Nucleus accumbens (tissue), 56 donors: ENCODE measurements around the gene DDX51.
A peak's percentile ranks its signal among the peaks of the same experiment; 100 is the strongest.
"Not testable (repeated sequence)": the region's sequence is repeated elsewhere in the genome, so short reads cannot be mapped to it uniquely, and the experiment has no call there.

Experiments
- DNase-seq, 56 donors: peaks; one replicate each; lab custom pipeline; 2025; lab: John Stamatoyannopoulos, UW

DDX51 gene

DNA sequence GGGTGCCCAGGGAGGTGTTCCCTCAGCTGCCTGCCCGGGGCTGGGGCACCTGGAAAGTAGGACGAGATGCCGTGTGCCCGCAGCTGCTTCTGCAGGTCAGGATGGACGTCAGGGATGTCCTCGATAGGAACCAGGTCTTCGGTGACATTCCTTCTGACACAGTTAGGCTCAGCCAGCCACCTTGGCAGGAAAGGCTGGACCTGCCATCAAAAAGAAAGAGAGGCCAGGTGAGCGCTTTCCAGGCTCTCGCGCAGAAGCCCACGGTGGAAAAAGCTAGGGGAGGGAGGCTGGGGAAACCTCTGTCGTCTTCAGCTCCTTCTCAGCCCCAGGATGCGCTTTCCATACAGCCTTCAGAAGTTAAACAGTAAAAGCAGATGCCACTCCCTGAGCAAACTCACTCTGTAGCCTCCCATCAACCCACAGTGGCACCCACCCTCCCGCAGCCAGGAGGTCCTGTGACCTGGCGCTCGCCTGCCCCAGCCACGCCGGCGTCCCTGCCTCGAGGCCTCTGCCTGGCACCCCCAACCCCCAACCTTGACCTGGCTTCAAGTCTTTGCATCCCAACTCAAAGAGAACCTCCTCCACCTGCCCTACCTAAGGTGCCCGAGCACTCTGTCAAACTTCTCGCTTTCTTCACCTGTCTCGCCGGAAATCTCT is 1.3 kb downstream of the DDX51 start:
- no peak for DNase-seq

- DNase-seq, result no peak
These were observed 2.0 kb downstream of the DDX51 start for GRCh38 chr12:132141976-132142678.

DNA sequence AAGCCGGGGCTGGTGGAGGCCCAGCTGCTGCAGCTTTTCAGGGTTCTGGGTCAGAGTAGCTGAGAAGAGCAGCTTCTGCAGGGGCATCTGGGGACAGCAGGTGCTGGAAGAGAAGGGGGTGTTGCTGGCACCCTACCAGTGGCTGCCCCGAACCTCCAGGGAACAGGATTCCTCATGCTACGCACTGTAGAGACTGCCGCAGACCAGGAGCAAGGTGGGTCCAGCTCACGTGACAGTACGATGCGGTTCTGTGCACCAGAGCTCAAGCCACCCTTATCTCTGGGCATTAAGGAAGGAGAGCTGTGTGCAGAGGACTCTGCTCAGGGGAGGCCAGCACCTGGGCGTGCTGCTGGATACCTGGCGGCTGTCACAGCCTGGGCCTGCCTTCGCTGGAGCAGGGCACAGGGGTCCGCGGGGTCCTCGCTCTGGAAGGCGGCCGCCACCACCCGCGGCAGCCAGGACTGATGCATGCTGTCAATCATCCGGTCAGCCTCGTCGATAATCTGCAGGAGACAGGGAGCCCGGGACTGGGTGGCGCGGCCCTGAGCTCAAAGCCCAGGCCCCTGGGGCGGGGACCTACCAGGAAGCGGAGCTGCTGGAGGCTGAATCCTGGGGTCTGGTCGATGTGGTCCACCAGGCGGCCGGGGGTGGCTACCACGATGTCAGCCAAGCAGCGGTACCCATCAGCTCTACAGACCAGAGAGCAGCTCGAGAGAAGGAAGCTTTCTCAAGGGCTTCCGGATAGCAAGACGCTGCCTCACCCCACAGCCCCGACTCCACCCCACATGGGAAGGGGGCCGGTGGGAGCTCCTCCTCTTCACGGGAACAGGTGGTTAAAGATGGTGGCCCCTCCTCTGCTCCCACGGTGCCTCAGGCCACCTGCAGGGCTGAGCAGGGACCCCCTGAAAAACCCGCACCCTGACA is 2.9 kb downstream of the DDX51 start:
- DNase-seq, result no peak

GRCh38 chr12:132140501-132140900 is 3.6 kb downstream of the DDX51 start:
- no peak for DNase-seq

DNA sequence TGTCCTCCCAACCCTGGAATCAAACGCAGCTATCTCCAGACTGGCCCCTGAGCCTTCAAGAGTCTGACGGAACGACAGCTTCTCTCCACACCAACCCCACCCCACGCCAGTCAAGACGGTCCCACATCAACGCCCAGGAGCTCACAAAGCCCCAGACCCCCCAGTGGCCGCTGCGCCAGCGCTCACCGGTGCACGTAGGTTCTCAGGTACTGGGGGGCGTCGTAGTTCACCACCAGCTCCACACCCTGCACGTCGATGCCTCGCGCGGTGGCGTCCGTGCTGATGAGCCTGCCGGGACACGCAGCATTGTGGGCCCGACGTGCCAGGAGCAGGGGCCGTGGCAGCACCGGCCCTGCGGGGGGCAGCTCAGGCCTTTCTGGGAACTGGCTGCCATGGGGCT is 4.2 kb downstream of the DDX51 start:
- DNase-seq, result no peak

GRCh38 chr12:132138941-132139871 is 4.9 kb downstream of the DDX51 start:
- no peak for DNase-seq

DNA sequence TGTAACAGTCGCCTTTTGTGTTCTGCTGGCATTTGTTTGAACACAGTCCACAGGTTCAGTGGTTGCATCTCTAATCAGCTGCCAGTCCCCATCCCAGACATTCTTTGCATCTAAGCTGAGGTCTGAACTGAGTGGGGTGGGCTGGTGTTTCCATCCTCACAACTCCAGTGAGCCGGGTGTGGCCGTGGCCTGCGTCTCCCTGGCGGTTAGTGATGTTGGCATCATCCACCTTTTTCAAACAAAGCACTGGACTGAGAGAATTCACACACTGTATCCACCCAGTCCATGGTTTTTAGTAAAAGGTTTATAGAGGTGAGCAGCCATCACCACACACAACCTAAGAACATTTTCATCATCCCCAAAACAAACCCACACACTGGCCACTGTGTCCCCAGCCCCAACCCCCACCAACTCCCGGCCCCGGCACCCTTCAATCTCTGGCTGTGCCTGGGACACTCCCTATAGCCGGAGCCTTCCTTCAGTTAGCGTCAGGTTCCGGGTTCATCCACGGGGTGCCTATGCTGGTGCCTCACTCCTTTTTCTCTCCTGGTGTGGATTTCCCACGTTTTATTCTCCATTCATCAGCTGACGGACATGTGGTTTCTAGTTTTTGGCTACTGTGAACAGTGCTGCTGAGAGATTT is 6.5 kb downstream of the DDX51 start:
- DNase-seq, result no peak

DNA sequence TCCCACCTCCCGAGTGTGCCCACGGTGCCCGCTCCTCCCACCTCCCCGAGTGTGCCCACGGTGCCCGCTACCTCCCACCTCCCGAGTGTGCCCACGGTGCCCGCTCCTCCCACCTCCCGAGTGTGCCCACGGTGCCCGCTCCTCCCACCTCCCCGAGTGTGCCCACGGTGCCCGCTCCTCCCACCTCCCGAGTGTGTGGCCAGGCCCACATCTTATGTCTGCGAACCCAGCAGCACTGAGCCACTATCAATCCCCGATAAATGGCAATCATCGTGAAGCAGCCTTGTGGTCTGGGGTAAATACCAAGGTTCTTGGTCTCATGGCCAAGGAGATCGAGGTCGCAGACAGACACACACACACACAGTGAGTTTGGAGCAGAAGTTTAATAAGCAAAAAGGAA is 7.9 kb downstream of the DDX51 start:
- not testable (repeated sequence) for DNase-seq

DNA sequence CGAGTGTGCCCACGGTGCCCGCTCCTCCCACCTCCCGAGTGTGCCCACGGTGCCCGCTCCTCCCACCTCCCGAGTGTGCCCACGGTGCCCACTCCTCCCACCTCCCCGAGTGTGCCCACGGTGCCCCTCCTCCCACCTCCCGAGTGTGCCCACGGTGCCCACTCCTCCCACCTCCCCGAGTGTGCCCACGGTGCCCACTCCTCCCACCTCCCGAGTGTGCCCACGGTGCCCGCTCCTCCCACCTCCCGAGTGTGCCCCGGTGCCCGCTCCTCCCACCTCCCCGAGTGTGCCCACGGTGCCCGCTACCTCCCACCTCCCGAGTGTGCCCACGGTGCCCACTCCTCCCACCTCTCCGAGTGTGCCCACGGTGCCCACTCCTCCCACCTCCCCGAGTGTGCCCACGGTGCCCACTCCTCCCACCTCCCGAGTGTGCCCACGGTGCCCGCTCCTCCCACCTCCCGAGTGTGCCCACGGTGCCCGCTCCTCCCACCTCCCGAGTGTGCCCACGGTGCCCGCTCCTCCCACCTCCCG is 9.4 kb downstream of the DDX51 start:
- DNase-seq, result not testable (repeated sequence)

GRCh38 chr12:132133952-132134652 is 10.0 kb downstream of the DDX51 start:
- no peak for DNase-seq

DNA sequence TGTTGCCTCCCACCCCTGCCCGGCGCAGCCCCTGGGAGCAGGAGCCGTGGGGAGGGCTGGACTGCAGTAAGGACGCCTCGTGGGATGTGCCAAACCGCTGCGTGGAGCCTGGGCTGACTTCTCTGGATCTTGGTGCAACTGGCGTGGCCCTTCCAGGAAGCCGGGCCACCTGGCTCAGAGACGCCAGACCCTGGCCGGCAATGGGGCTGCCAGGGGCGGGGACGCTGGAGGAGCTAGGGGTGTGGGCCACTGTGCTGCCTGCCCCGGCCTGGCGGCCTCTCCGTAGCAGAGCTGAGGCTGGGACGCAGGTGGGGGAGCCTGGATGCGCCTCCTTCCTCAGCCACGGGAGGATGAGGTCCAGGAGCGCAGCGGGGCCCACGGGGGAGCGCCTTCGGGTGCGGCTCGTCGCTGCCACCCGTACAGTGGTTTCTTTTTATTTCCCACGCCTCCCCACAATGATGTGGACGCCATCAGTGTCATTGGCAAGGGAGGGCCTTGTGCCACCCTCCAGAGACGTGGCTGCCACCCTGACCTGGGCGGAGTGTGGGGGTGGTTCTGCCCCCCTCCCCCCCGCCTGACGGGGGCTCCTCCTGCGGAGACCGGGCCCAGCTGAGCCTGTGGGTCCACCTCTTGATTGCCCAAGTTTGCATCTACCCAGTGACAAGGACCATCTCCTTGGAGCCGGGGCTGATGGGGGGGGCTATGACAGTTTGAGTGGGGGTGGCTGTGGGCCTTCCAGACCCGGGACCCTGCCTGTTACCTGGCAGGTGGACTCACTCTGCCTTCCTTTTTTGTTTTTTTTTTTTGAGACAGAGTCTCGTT is 11.3 kb downstream of the DDX51 start:
- DNase-seq, result no peak

GRCh38 chr12:132131952-132132351 is 12.2 kb downstream of the DDX51 start:
- DNase-seq, result peak in 11 of 56 donors; percentile 5 to 50 (median 25)

DNA sequence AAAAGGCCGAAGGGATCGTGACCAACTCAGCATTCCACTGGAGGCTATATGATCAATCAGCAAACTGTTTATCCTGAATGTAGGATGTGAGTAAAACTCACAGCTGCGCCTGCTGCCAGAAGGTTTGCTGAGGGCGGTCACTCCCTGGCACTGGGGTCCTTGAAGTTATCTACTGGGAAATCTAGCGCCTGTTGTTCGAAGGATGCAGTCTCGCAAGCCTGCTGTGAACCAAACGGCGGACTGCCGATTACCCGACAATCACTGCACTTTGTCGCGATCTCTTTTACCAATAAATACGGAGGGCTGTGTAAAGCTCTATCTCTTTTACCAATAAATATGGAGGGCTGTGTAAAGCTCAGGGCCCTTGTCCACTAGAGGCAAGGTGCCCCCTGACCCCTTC is 12.9 kb downstream of the DDX51 start:
- DNase-seq, result no peak

- DNase-seq, result peak in 1 of 56 donors; percentile 5
These were observed 13.4 kb downstream of the DDX51 start for GRCh38 chr12:132130690-132131089.

GRCh38 chr12:132129007-132129406 is 15.1 kb downstream of the DDX51 start:
- DNase-seq, result no peak

- no peak for DNase-seq
These were observed 17.1 kb downstream of the DDX51 start for GRCh38 chr12:132127041-132127440.

GRCh38 chr12:132125736-132126135 is 18.4 kb downstream of the DDX51 start:
- DNase-seq, result no peak
